Ovary (tissue), 9 donors: ENCODE data around the gene COL17A1. TPM values are rescaled to one million over a fixed set of nuclear protein-coding genes. Genes with fewer than 3 reads are reported as not detected.

Experiments used
- DNase-seq, 5 donors: peaks; one replicate each; pipeline ENCODE4 v3.0.0-alpha.2; 2019 to 2020
- H3K27ac ChIP-seq, 2 donors: fragments of 200-600 bp; one replicate each; pipeline versions ENCODE4 v1.5.1 to v1.8.0; 2019 to 2022
- H3K27me3 ChIP-seq: fragments of 200-600 bp; one replicate; pipeline ENCODE4 v1.8.0; 2022
- H3K36me3 ChIP-seq: fragments of 200-600 bp; sonication (generic); one replicate; pipeline ENCODE4 v1.5.1; 2019
- H3K4me1 ChIP-seq: one replicate; pipeline ENCODE4 v1.8.1; 2013; ENCODE audit warnings: mild to moderate bottlenecking, moderate library complexity; ENCODE audit not compliant: insufficient read depth
- H3K4me3 ChIP-seq: fragments of 200-600 bp; sonication (generic); one replicate; pipeline ENCODE4 v1.5.1; 2017
- H3K9me3 ChIP-seq, 2 donors: fragments of 200-600 bp in 1 of 2; sonication (generic) in 1 of 2; one replicate each; pipeline versions ENCODE4 v1.5.1 to v1.8.1; 2013 to 2019; ENCODE audit warnings: mild to moderate bottlenecking in 1 of 2, moderate library complexity in 1 of 2
- EP300 ChIP-seq: sonication (generic); formaldehyde crosslinking; IDR thresholded peaks from one replicate; pipeline ENCODE4 v1.6.1; 2017; ENCODE audit warnings: antibody characterized with exemption
- POLR2A ChIP-seq: fragments of 450-650 bp; IDR thresholded peaks from one replicate; pipeline ENCODE4 v1.6.1; 2017; ENCODE audit warnings: antibody characterized with exemption, mild to moderate bottlenecking, moderate library complexity
- WGBS, 3 donors: extraction: QIAGEN DNeasy Blood & Tissue Kit in 1 of 3; methylation state at CpG; one replicate each; pipeline versions ENCODE4 v1.1.5 to v1.1.7; 2013 to 2017; 5-methylcytosine and 5-hydroxymethylcytosine counted together
- intact Hi-C, 4 donors: fragments of 100-400 bp; cut with DNase I; formaldehyde crosslinking; loops; one replicate each; pipeline versions ENCODE4 v1.11.0 to v1.15.1; 2022 to 2023
- polyA plus RNA-seq, 2 donors: library from polyadenylated mRNA; stranded (reverse); fragments of 200-250 nt in 1 of 2; fragments of 350-450 nt in 1 of 2; fragmentation: Illumina TruSeq in 1 of 2; extraction: RNeasy Lipid Tissue Mini Kit (QIAGEN cat#74804) in 1 of 2; gene quantifications; one replicate each; pipeline ENCODE4 v1.2.3, GENCODE V29; 2013 to 2014
- total RNA-seq, 7 donors: library from RNA; depleted of rRNA in 2 of 7; stranded (reverse); fragments of >200 nt in 2 of 7; fragmentation: NEBNext Ultra II Directional in 3 of 7; extraction: Animal tissue kit (Norgen Biotek cat#: 25700) in 3 of 7; gene quantifications; one replicate each; pipeline versions ENCODE4 v1.1.0 to v1.2.4, GENCODE V29; 2016 to 2023
- TF ChIP-seq, protein P1 (sequence below), 3 donors: fragments of 450-650 bp in 2 of 3; fragments of 200-600 bp in 1 of 3; IDR thresholded peaks; one replicate each; pipeline versions ENCODE4 v1.5.1 to v1.8.0; 2016 to 2022; ENCODE audit warnings: antibody characterized with exemption in 3 of 3, mild to moderate bottlenecking in 1 of 3
- donor health status: DM: no; HTN: no; CAD: no; lungs with moderate emphysema.
- donor health status: DM: no; HTN: no; CAD: no.
- donor health status: Bipolar disorder and iron deficiency.
- donor health status: DM: yes; HTN: yes; CAD: no.
- donor health status: DM: no; HTN: no; CAD: no.
- donor health status: DM: yes; HTN: yes; CAD: no.

Gene COL17A1
- total and polyA plus RNA-seq, 9 donors, result 0.17 to 0.90 (median 0.46) TPM; not detected in 2

DNA sequence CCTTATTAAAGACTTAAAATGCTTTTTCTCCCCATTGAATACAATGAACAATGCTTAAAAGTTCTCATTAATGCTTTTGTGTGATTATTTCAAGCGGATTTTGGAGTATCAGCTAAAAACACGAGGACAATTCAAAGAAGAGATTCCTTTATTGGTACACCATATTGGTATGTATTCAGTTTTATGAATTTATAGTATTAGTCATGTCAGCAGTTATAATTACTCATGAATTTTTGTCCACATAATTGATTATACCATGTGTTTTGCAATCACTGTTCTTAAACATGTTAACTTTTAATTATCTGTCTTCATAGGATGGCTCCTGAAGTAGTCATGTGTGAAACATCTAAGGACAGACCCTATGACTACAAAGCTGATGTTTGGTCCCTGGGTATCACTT lies 86.9 kb downstream of the COL17A1 start:
- Histone ChIP-seq H3K27me3 (no peaks in the 10 kb centered on the region), H3K4me3 (no peak overlapping the region), H3K27ac (no peak overlapping the region), H3K36me3 (no peaks in the 10 kb centered on the region), H3K9me3 (no peaks in the 10 kb centered on the region), H3K4me1 (no peaks in the 10 kb centered on the region)
- DNase-seq, result no peak
- intact Hi-C loops, result no loop called here
- TF ChIP-seq, protein P1, sequence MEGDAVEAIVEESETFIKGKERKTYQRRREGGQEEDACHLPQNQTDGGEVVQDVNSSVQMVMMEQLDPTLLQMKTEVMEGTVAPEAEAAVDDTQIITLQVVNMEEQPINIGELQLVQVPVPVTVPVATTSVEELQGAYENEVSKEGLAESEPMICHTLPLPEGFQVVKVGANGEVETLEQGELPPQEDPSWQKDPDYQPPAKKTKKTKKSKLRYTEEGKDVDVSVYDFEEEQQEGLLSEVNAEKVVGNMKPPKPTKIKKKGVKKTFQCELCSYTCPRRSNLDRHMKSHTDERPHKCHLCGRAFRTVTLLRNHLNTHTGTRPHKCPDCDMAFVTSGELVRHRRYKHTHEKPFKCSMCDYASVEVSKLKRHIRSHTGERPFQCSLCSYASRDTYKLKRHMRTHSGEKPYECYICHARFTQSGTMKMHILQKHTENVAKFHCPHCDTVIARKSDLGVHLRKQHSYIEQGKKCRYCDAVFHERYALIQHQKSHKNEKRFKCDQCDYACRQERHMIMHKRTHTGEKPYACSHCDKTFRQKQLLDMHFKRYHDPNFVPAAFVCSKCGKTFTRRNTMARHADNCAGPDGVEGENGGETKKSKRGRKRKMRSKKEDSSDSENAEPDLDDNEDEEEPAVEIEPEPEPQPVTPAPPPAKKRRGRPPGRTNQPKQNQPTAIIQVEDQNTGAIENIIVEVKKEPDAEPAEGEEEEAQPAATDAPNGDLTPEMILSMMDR (IDR thresholded peaks at IDR 0.05), result no peak
- TF ChIP-seq POLR2A (no peak), EP300 (no peak)
- 96 to 98% (median 98%) methylated on average over 2 of the region's 2 CpGs for WGBS, 3 donors

GRCh38 chr10:103995134-103995533 lies 90.5 kb downstream of the COL17A1 start:
- DNase-seq, result no peak
- WGBS, 3 donors, result 83 to 94% (median 87%) methylated on average over 1 of the region's 1 CpG
- Histone ChIP-seq H3K9me3 (no peaks in the 10 kb centered on the region), H3K4me3 (no peak overlapping the region), H3K27me3 (no peaks in the 10 kb centered on the region), H3K4me1 (peaks cover 1% of the 10 kb centered on the region), H3K36me3 (no peaks in the 10 kb centered on the region), H3K27ac (no peak overlapping the region)
- intact Hi-C loops, result no loop called here
- TF ChIP-seq POLR2A (no peak), EP300 (no peak)
- TF ChIP-seq, protein P1 (IDR thresholded peaks at IDR 0.05), result no peak

GRCh38 chr10:103991393-103992128 lies 94.1 kb downstream of the COL17A1 start:
- H3K9me3 ChIP-seq, result no peaks in the 10 kb centered on the region
- intact Hi-C loops, result no loop called here
- H3K27me3 ChIP-seq, result no peaks in the 10 kb centered on the region

DNA sequence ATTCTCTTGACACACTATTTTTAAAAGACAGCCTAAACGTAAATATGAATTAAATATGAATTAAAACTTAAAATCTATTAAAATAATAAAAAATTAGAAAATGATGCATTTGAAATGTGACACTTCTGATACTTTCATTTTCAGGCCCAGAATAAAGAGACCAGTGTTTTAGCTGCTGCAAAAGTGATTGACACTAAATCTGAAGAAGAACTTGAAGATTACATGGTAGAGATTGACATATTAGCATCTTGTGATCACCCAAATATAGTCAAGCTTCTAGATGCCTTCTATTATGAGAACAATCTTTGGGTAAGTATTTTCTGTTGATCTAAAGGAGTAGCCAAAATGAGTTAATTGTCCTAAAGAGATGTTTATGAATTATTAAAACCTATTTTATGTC lies 95.1 kb downstream of the COL17A1 start:
- TF ChIP-seq POLR2A (no peak), EP300 (no peak)
- TF ChIP-seq, protein P1 (IDR thresholded peaks at IDR 0.05), result no peak
- H3K4me1 ChIP-seq, result peaks cover 6% of the 10 kb centered on the region
- 60 to 69% (median 69%) methylated on average over 1 of the region's 1 CpG for WGBS, 3 donors

More at GRCh38 chr10:103991393-103992128, 94.1 kb downstream of the COL17A1 start:
- no peak overlapping the region for H3K4me3 ChIP-seq
- H3K36me3 ChIP-seq, result no peaks in the 10 kb centered on the region
- TF ChIP-seq POLR2A (no peak), EP300 (no peak)
- TF ChIP-seq, protein P1 (IDR thresholded peaks at IDR 0.05), result no peak
- 68 to 83% (median 71%) methylated on average over 3 of the region's 3 CpGs for WGBS, 3 donors
- H3K27ac ChIP-seq, result no peak overlapping the region
- H3K4me1 ChIP-seq, result peaks cover 3% of the 10 kb centered on the region
- no peak for DNase-seq

More for the DNA sequence above, 95.1 kb downstream of the COL17A1 start:
- no peaks in the 10 kb centered on the region for H3K9me3 ChIP-seq
- intact Hi-C loops, result no loop called here
- DNase-seq, result no peak
- H3K4me3 ChIP-seq, result no peak overlapping the region
- H3K36me3 ChIP-seq, result no peaks in the 10 kb centered on the region
- H3K27me3 ChIP-seq, result no peaks in the 10 kb centered on the region
- no peak overlapping the region for H3K27ac ChIP-seq
